ENCODE measurements around the gene IFNK.

DNA sequence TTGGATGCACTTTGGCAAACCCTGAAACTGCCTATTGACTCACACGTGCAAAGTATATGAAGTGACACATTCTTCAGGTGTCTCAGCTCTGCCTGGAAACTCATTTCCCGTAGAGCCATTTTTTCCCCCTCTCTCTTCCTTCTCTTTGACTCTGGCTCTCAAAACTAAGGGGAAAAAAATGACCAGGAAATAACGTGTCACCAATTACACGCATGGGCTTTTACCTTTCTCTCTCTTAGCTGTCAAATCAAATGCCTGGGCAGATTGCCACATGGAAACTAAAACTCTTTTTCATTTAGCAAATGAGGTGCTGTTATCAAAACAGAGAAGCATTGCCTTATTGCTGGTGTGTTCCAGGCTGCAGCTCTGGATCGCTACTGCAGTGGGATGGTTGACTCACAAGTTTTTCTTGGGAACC lies 18.3 kb upstream of the IFNK start:
- TF ChIP-seq, protein P1, sequence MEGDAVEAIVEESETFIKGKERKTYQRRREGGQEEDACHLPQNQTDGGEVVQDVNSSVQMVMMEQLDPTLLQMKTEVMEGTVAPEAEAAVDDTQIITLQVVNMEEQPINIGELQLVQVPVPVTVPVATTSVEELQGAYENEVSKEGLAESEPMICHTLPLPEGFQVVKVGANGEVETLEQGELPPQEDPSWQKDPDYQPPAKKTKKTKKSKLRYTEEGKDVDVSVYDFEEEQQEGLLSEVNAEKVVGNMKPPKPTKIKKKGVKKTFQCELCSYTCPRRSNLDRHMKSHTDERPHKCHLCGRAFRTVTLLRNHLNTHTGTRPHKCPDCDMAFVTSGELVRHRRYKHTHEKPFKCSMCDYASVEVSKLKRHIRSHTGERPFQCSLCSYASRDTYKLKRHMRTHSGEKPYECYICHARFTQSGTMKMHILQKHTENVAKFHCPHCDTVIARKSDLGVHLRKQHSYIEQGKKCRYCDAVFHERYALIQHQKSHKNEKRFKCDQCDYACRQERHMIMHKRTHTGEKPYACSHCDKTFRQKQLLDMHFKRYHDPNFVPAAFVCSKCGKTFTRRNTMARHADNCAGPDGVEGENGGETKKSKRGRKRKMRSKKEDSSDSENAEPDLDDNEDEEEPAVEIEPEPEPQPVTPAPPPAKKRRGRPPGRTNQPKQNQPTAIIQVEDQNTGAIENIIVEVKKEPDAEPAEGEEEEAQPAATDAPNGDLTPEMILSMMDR (IDR thresholded peaks at IDR 0.05) = no peak
- TF ChIP-seq POLR2AphosphoS5 (IDR thresholded peaks at IDR 0.05) (no peak), POLR2A (IDR thresholded peaks at IDR 0.05) (no peak)

All from gastroesophageal sphincter (tissue), 3 donors.